ENCODE data around the gene HES7. TPM values are rescaled to one million over a fixed set of nuclear protein-coding genes. Genes with fewer than 3 reads are reported as not detected.

The HES7 gene
- polyA plus RNA-seq, 1 of the 3 experiments (the other 2 are of a cell fraction): 1.2 TPM

GRCh38 chr17:8126491-8127066, 2.7 kb upstream of the HES7 start:
- ChIA-PET POLR2A (interaction anchor here (1.3 to 2.0 kb wide), 3 partner anchors 14 to 47 kb away, joined by 5 to 6 read pairs (median 5); no protein-coding TSS in a partner anchor), CTCF (interaction anchor here (0.6 to 4.9 kb wide), 12 partner anchors 7 to 110 kb away, joined by 3 to 50 read pairs (median 4); partner anchors contain the start of gene PER1)
- peak overlapping the region; percentile 97 for H2AFZ ChIP-seq (ENCODE audit: low read depth)
- no peaks in the 10 kb centered on the region; the same call in 1 of the 2 replicates for H3K27me3 ChIP-seq (ENCODE audit: insufficient read depth)
- under 1% methylated on average over 21 of the region's 45 CpGs for WGBS (ENCODE audit: low lambda C conversion rate)
- H3K4me1 ChIP-seq (ENCODE audit: control insufficient read depth in 1 of 2, insufficient read depth in 2 of 2, low read depth in 1 of 2, low read length in 1 of 2): peaks cover 0 to 25% of the 10 kb centered on the region in 2 experiments; a peak in 1 of 4 replicates
- no peaks in the 10 kb centered on the region for H3K9me2 ChIP-seq
- H3K4me2 ChIP-seq: peak overlapping the region; percentile 97
- no peaks in the 10 kb centered on the region for H3K79me2 ChIP-seq (ENCODE audit: insufficient read depth)
- peaks cover 22% of the 10 kb centered on the region for H3F3A ChIP-seq (replicated peaks; ENCODE audit: insufficient read depth)
- H3K9ac ChIP-seq: peak overlapping the region; percentile 62; the same call in 1 of the 2 replicates
- H3K4me3 ChIP-seq (ENCODE audit: low read depth in 2 of 2, low read length in 1 of 2): peak overlapping the region; percentile 53 to 81
- no peaks in the 10 kb centered on the region for H3K36me3 ChIP-seq (replicated peaks in 1 of 2; ENCODE audit: control insufficient read depth in 1 of 2, insufficient read depth in 2 of 2, low read length in 1 of 2)
- peak overlapping the region; percentile 60 to 69 for H3K27ac ChIP-seq (ENCODE audit: low read depth in 2 of 2, low read length in 1 of 2)
- H3K9me3 ChIP-seq: no peaks in the 10 kb centered on the region
- H4K20me1 ChIP-seq (ENCODE audit: insufficient read depth): no peaks in the 10 kb centered on the region; the same call in 1 of the 2 replicates
- DNase-seq: peak; percentile 84
- TF ChIP-seq CTCF (IDR thresholded peaks at IDR 0.05) (no peak), TAF1 (IDR thresholded peaks at IDR 0.05; ENCODE audit: borderline replicate concordance, low read depth, low read length) (no peak), USF1 (IDR thresholded peaks at IDR 0.05; ENCODE audit: borderline replicate concordance, low read depth) (no peak), NRF1 (IDR thresholded peaks at IDR 0.05; ENCODE audit: low read depth, low read length) (peak; percentile 46), REST (IDR thresholded peaks at IDR 0.05; ENCODE audit: low read depth, low read length) (peak; percentile 48; the same call in 1 of the 2 replicates), MAX (IDR thresholded peaks at IDR 0.05; ENCODE audit: low read depth) (0 out of 2 replicates have a peak, but pooled peaks have one; percentile 11)

Measured in SK-N-SH (cell line).